Panc1 (cell line): ENCODE data around the gene RNF8.

ENCODE experiments used
- SIN3A ChIP-seq: IDR thresholded peaks from 2 replicates; pipeline ENCODE4 v1.6.1; 2012; ENCODE audit warnings: low read depth, mild to moderate bottlenecking, low read length, moderate library complexity, borderline replicate concordance; ENCODE audit not compliant: insufficient read depth
- TF ChIP-seq, protein P1 (sequence below): fragments of 450-650 bp; IDR thresholded peaks from 2 replicates; pipeline ENCODE4 v1.5.1; 2017; ENCODE audit warnings: mild to moderate bottlenecking

DNA sequence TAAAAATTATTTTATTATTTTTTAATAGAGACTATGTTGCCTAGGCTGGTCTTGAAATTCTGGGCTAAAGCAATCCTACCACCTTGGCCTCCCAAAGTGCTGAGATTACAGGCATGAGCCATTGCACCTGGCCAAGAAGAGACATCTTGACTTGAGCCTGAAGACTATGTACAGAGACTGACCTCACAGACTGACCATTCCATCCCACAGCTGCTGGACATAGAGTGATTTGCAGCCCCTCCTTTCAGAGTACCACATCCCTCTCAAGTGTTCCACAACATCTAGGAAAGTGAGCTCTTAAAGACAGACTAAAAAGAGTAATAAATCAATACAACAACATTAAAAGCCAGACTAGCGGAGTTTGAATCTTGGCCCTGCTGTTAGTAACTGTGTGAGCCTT, 39.0 kb downstream of the RNF8 start:
- TF ChIP-seq, protein P1, sequence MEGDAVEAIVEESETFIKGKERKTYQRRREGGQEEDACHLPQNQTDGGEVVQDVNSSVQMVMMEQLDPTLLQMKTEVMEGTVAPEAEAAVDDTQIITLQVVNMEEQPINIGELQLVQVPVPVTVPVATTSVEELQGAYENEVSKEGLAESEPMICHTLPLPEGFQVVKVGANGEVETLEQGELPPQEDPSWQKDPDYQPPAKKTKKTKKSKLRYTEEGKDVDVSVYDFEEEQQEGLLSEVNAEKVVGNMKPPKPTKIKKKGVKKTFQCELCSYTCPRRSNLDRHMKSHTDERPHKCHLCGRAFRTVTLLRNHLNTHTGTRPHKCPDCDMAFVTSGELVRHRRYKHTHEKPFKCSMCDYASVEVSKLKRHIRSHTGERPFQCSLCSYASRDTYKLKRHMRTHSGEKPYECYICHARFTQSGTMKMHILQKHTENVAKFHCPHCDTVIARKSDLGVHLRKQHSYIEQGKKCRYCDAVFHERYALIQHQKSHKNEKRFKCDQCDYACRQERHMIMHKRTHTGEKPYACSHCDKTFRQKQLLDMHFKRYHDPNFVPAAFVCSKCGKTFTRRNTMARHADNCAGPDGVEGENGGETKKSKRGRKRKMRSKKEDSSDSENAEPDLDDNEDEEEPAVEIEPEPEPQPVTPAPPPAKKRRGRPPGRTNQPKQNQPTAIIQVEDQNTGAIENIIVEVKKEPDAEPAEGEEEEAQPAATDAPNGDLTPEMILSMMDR = no peak
- TF ChIP-seq SIN3A = no peak
